Lower leg skin (tissue), 3 donors: ENCODE results near the gene TPSG1.

Source experiments
- POLR2A ChIP-seq, 2 donors: fragments of 450-650 bp; IDR thresholded peaks; one replicate each; pipeline ENCODE4 v1.6.1; 2016 to 2017; ENCODE audit warnings: antibody characterized with exemption in 2 of 2, mild to moderate bottlenecking in 1 of 2, moderate library complexity in 1 of 2
- TF ChIP-seq, protein P1 (sequence below), 3 donors: fragments of 450-650 bp; IDR thresholded peaks; one replicate each; pipeline ENCODE4 v1.5.1; 2016; ENCODE audit warnings: antibody characterized with exemption in 3 of 3, mild to moderate bottlenecking in 3 of 3, moderate library complexity in 2 of 3

DNA sequence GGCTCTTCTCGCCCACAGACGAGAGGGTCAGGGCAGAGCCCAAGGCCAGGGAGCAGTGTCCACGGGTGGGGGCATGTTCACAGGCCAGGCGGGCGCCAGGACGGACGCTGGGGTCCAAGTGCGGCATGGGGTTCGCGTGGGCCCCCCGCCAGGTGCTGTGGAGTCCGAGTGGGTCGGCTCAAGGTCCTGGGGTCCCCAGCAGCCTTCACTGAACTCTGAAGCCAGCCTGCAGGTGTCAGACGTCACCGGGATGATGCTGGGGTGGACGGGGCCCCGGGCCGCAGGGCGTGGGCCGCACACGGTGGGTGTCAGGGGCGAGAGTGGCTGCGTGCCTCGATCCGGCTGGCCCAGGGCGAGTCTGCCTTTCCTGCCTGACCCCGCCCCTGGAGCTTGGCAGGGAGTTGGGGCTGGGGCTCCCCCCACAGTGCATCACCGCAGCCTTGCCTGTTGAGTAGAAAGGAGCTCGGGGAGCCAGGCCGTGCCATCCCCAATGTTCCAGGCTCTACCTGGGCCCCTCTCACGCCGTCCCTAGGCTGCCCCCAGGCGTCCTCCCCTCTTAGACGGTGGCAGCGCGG is 53.1 kb downstream of the TPSG1 start:
- TF ChIP-seq, protein P1, sequence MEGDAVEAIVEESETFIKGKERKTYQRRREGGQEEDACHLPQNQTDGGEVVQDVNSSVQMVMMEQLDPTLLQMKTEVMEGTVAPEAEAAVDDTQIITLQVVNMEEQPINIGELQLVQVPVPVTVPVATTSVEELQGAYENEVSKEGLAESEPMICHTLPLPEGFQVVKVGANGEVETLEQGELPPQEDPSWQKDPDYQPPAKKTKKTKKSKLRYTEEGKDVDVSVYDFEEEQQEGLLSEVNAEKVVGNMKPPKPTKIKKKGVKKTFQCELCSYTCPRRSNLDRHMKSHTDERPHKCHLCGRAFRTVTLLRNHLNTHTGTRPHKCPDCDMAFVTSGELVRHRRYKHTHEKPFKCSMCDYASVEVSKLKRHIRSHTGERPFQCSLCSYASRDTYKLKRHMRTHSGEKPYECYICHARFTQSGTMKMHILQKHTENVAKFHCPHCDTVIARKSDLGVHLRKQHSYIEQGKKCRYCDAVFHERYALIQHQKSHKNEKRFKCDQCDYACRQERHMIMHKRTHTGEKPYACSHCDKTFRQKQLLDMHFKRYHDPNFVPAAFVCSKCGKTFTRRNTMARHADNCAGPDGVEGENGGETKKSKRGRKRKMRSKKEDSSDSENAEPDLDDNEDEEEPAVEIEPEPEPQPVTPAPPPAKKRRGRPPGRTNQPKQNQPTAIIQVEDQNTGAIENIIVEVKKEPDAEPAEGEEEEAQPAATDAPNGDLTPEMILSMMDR (IDR thresholded peaks at IDR 0.05): no peak
- no peak for TF ChIP-seq POLR2A (IDR thresholded peaks at IDR 0.05)
